Measurements from ENCODE around the gene CD27. TPM values are rescaled to one million over a fixed set of nuclear protein-coding genes. Genes with fewer than 3 reads are reported as not detected.
"Not testable (repeated sequence)": the region's sequence is repeated elsewhere in the genome, so short reads cannot be mapped to it uniquely, and the experiment has no call there.

CD27 gene
- total RNA-seq, 6 experiments from 2014 or later, result 0.19 to 0.28 TPM; not detected in 4

GRCh38 chr12:6476489-6476888 is 31.7 kb downstream of the CD27 start:
- Mint-ChIP-seq H3K4me1 (ENCODE audit: low read depth) (peaks cover 37% of the 10 kb centered on the region), H3K9me3 (no peaks in the 10 kb centered on the region), H3K36me3 (ENCODE audit: low read depth) (no peaks in the 10 kb centered on the region), H3K4me3 (no peak overlapping the region), H3K27me3 (ENCODE audit: insufficient read depth) (peaks cover 6% of the 10 kb centered on the region), H3K27ac (peak overlapping the region; percentile 67)
- DNase-seq, result peak; percentile 84
- TF ChIP-seq, protein P1, sequence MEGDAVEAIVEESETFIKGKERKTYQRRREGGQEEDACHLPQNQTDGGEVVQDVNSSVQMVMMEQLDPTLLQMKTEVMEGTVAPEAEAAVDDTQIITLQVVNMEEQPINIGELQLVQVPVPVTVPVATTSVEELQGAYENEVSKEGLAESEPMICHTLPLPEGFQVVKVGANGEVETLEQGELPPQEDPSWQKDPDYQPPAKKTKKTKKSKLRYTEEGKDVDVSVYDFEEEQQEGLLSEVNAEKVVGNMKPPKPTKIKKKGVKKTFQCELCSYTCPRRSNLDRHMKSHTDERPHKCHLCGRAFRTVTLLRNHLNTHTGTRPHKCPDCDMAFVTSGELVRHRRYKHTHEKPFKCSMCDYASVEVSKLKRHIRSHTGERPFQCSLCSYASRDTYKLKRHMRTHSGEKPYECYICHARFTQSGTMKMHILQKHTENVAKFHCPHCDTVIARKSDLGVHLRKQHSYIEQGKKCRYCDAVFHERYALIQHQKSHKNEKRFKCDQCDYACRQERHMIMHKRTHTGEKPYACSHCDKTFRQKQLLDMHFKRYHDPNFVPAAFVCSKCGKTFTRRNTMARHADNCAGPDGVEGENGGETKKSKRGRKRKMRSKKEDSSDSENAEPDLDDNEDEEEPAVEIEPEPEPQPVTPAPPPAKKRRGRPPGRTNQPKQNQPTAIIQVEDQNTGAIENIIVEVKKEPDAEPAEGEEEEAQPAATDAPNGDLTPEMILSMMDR (IDR thresholded peaks at IDR 0.05), result no peak

DNA sequence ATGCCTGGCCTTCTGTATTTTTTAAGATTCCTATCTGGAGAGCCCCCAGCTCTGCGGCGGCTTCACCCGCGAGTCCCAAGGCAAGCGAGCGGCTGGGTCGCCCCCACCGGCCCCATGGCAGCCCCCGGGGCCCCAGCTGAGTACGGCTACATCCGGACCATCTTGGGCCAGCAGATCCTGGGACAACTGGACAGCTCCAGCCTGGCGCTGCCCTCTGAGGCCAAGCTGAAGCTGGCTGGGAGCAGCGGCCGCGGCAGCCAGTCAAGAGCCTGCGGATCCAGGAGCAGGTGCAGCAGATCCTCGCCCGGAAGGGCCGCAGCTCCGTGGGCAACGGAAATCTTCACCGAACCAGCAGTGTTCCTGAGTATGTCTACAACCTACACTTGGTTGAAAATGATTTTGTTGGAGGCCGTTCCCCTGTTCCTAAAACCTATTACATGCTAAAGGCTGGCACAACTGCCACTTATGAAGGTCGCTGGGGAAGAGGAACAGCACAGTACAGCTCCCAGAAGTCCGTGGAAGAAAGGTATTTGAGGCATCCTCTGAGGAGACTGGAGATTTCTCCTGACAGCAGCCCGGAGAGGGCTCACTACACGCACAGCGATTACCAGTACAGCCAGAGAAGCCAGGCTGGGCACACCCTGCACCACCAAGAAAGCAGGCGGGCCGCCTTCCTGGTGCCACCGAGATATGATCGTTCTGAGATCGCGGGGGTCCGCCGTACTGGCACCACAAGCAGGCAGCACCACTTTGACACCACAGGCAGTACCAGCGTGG is 33.0 kb downstream of the CD27 start:
- not testable (repeated sequence) for H3K4me3 Mint-ChIP-seq; H3K27me3 Mint-ChIP-seq (ENCODE audit: insufficient read depth); DNase-seq; H3K9me3 Mint-ChIP-seq; H3K27ac Mint-ChIP-seq; H3K36me3 Mint-ChIP-seq (ENCODE audit: low read depth)
- H3K4me1 Mint-ChIP-seq (ENCODE audit: low read depth), result peaks cover 26% of the 10 kb centered on the region

- Mint-ChIP-seq H3K36me3 (ENCODE audit: low read depth) (no peaks in the 10 kb centered on the region), H3K9me3 (no peaks in the 10 kb centered on the region), H3K27ac (no peak overlapping the region), H3K4me3 (peak overlapping the region; percentile 51; the same call in 1 of the 2 replicates), H3K27me3 (ENCODE audit: insufficient read depth) (peaks cover 7% of the 10 kb centered on the region), H3K4me1 (ENCODE audit: low read depth) (peaks cover 26% of the 10 kb centered on the region)
- TF ChIP-seq, protein P1 (IDR thresholded peaks at IDR 0.05), result no peak
- DNase-seq, result no peak
These were observed 33.7 kb downstream of the CD27 start for GRCh38 chr12:6478416-6478815.

- no peaks in the 10 kb centered on the region for H3K9me3 Mint-ChIP-seq
- H3K4me1 Mint-ChIP-seq (ENCODE audit: low read depth), result peaks cover 12% of the 10 kb centered on the region
- no peak overlapping the region for H3K4me3 Mint-ChIP-seq
- peak overlapping the region; percentile 5; the same call in 1 of the 2 replicates for H3K27ac Mint-ChIP-seq
- H3K27me3 Mint-ChIP-seq (ENCODE audit: insufficient read depth), result peaks cover 7% of the 10 kb centered on the region
- peaks cover 14% of the 10 kb centered on the region for H3K36me3 Mint-ChIP-seq (ENCODE audit: low read depth)
- DNase-seq, result no peak
- TF ChIP-seq, protein P1 (IDR thresholded peaks at IDR 0.05), result no peak
These were observed 43.5 kb downstream of the CD27 start for GRCh38 chr12:6488240-6488639.

GRCh38 chr12:6489449-6489848 is 44.7 kb downstream of the CD27 start:
- no peaks in the 10 kb centered on the region for H3K9me3 Mint-ChIP-seq
- H3K27me3 Mint-ChIP-seq (ENCODE audit: insufficient read depth), result peaks cover 6% of the 10 kb centered on the region; the same call in 1 of the 2 replicates
- DNase-seq, result no peak
- peaks cover 14% of the 10 kb centered on the region for H3K36me3 Mint-ChIP-seq (ENCODE audit: low read depth)
- H3K4me3 Mint-ChIP-seq, result no peak overlapping the region
- TF ChIP-seq, protein P1 (IDR thresholded peaks at IDR 0.05), result no peak
- H3K27ac Mint-ChIP-seq, result no peak overlapping the region
- peaks cover 13% of the 10 kb centered on the region for H3K4me1 Mint-ChIP-seq (ENCODE audit: low read depth)

GRCh38 chr12:6490673-6491072 is 45.9 kb downstream of the CD27 start:
- H3K9me3 Mint-ChIP-seq; DNase-seq; H3K27ac Mint-ChIP-seq; H3K4me3 Mint-ChIP-seq; H3K27me3 Mint-ChIP-seq (ENCODE audit: insufficient read depth): not testable (repeated sequence)
- Mint-ChIP-seq H3K36me3 (ENCODE audit: low read depth) (peaks cover 22% of the 10 kb centered on the region), H3K4me1 (ENCODE audit: low read depth) (peaks cover 25% of the 10 kb centered on the region)

Measured in HFFc6 (cell line).